Vagina (tissue), 2 donors: ENCODE results near the gene CEP85L. TPM values are rescaled to one million over a fixed set of nuclear protein-coding genes. Genes with fewer than 3 reads are reported as not detected.
"Not testable (repeated sequence)": the region's sequence is repeated elsewhere in the genome, so short reads cannot be mapped to it uniquely, and the experiment has no call there.

ENCODE experiments used
- DNase-seq, 2 donors: peaks; one replicate each; pipeline ENCODE4 v3.0.0-alpha.2; 2017; ENCODE audit errors: extremely low spot score in 2 of 2
- H3K27ac ChIP-seq: fragments of 200-600 bp; sonication (generic); one replicate; pipeline ENCODE4 v1.5.1; 2019
- H3K27me3 ChIP-seq: fragments of 200-600 bp; sonication (generic); one replicate; pipeline ENCODE4 v1.5.1; 2019
- H3K36me3 ChIP-seq, 2 donors: fragments of 200-600 bp; sonication (generic); one replicate each; pipeline ENCODE4 v1.5.1; 2017 to 2019
- H3K4me1 ChIP-seq: fragments of 200-600 bp; sonication (generic); one replicate; pipeline ENCODE4 v1.5.1; 2019
- H3K4me3 ChIP-seq, 2 donors: fragments of 200-600 bp; sonication (generic); 1 replicate in 1 of 2; 2 replicates in 1 of 2; pipeline ENCODE4 v1.5.1; 2016 to 2019
- H3K9me3 ChIP-seq: fragments of 200-600 bp; sonication (generic); one replicate; pipeline ENCODE4 v1.5.1; 2019
- POLR2A ChIP-seq, 2 donors: fragments of 450-650 bp; IDR thresholded peaks; one replicate each; pipeline ENCODE4 v1.6.1; 2017; ENCODE audit warnings: antibody characterized with exemption in 2 of 2, mild to moderate bottlenecking in 2 of 2, moderate library complexity in 2 of 2
- POLR2AphosphoS5 ChIP-seq, 2 donors: sonication (generic); formaldehyde crosslinking; IDR thresholded peaks; one replicate each; pipeline ENCODE4 v1.9.0; 2017; ENCODE audit warnings: antibody characterized with exemption in 2 of 2, mild to moderate bottlenecking in 2 of 2, low read depth in 1 of 2; ENCODE audit not compliant: insufficient read depth in 1 of 2
- intact Hi-C: fragments of 100-400 bp; cut with DNase I; formaldehyde crosslinking; loops from one replicate; pipeline ENCODE4 v1.15.1; 2023
- total RNA-seq: library from RNA; depleted of rRNA; stranded (reverse); fragments of >200 nt; gene quantifications from one replicate; pipeline ENCODE4 v1.2.3, GENCODE V29; 2016
- TF ChIP-seq, protein P1 (sequence below), 3 experiments: fragments of 450-650 bp in 2 of 3; fragments of 200-600 bp in 1 of 3; sonication (generic) in 1 of 3; IDR thresholded peaks; one replicate each; pipeline ENCODE4 v1.5.1; 2017 to 2019; ENCODE audit warnings: antibody characterized with exemption in 3 of 3, mild to moderate bottlenecking in 2 of 3, moderate library complexity in 2 of 3

Gene CEP85L
- total RNA-seq, 1 donor from 2014 or later = 11.8 TPM

DNA sequence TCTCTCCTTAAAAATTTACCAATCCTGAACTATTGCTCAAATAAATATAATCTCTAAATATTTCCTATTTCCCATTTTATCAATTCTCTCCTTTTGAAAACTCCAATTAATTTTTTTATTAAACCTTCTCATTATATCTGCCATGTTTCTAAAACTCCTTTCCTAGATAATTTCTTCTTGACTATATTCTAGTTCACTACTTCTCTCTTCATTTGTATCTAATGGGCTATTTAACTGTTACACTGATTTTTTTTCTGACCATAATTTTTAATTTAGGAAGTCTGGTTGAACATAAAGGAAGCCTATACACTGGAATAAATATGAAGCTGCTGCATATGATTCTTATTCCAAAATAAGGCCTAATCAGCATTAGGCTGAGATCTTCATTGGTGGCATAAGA, 199.6 kb downstream of the CEP85L start:
- TF ChIP-seq, protein P1, sequence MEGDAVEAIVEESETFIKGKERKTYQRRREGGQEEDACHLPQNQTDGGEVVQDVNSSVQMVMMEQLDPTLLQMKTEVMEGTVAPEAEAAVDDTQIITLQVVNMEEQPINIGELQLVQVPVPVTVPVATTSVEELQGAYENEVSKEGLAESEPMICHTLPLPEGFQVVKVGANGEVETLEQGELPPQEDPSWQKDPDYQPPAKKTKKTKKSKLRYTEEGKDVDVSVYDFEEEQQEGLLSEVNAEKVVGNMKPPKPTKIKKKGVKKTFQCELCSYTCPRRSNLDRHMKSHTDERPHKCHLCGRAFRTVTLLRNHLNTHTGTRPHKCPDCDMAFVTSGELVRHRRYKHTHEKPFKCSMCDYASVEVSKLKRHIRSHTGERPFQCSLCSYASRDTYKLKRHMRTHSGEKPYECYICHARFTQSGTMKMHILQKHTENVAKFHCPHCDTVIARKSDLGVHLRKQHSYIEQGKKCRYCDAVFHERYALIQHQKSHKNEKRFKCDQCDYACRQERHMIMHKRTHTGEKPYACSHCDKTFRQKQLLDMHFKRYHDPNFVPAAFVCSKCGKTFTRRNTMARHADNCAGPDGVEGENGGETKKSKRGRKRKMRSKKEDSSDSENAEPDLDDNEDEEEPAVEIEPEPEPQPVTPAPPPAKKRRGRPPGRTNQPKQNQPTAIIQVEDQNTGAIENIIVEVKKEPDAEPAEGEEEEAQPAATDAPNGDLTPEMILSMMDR (IDR thresholded peaks at IDR 0.05) = no peak
- intact Hi-C loops = no loop called here
- Histone ChIP-seq H3K4me3 (no peak overlapping the region), H3K36me3 (no peaks in the 10 kb centered on the region), H3K4me1 (no peaks in the 10 kb centered on the region), H3K27me3 (no peaks in the 10 kb centered on the region), H3K9me3 (peaks cover 34% of the 10 kb centered on the region), H3K27ac (no peak overlapping the region)
- DNase-seq = no peak

DNA sequence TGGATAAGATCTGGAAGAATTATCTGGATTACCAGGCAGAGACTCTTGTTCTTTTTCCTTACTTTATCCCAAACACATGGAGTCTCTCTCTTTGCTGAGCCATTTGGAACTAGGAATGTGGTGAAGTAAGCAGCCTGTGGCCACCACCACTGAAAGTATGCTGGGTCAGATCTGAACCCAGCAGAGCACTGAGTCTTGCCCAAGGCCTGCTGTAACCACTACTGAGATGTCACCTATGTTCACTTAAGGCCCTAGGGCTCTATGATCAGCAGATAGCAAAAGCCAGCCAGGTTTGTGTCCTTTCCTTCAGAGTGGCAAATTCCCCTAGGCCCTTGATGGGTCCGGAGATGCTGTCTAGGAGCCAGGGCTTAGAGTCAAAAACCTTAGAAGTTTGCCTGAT, 206.6 kb downstream of the CEP85L start:
- Histone ChIP-seq H3K36me3 (no peaks in the 10 kb centered on the region), H3K27ac (no peak overlapping the region), H3K27me3 (no peaks in the 10 kb centered on the region), H3K9me3 (peaks cover 13% of the 10 kb centered on the region), H3K4me3 (no peak overlapping the region), H3K4me1 (no peaks in the 10 kb centered on the region)
- intact Hi-C loops = no loop called here
- no peak for TF ChIP-seq POLR2AphosphoS5 (IDR thresholded peaks at IDR 0.05; ENCODE audit: insufficient read depth in 1 of 2, low read depth in 1 of 2)
- TF ChIP-seq POLR2A (IDR thresholded peaks at IDR 0.05) = no peak
- TF ChIP-seq, protein P1 (IDR thresholded peaks at IDR 0.05) = no peak
- no peak for DNase-seq

DNA sequence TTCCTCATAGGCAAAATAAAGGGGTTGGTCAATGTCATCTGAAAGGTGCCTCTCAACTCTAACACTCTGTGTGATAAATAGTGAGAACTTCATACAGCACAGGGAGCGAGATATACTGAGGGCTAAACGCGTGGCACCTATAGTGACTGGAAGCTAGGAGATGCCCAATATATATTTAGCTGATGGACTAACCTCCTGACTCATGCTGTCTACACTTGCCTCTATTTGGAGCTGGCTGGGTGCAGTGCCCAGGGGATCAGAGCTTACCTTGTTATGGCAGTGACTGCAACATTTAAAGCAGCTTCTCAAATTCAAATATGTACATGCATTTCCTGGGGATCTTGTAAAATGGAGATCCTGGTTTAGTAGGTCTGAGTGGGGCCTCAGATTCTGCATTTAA, 214.9 kb downstream of the CEP85L start:
- Histone ChIP-seq H3K36me3 (no peaks in the 10 kb centered on the region), H3K9me3 (peaks cover 4% of the 10 kb centered on the region), H3K4me1 (no peaks in the 10 kb centered on the region), H3K27me3 (no peaks in the 10 kb centered on the region), H3K4me3 (no peak overlapping the region), H3K27ac (no peak overlapping the region)
- no peak for TF ChIP-seq POLR2AphosphoS5 (IDR thresholded peaks at IDR 0.05; ENCODE audit: insufficient read depth in 1 of 2, low read depth in 1 of 2)
- TF ChIP-seq, protein P1 (IDR thresholded peaks at IDR 0.05) = no peak
- TF ChIP-seq POLR2A (IDR thresholded peaks at IDR 0.05) = no peak
- DNase-seq = no peak
- intact Hi-C loops = no loop called here

DNA sequence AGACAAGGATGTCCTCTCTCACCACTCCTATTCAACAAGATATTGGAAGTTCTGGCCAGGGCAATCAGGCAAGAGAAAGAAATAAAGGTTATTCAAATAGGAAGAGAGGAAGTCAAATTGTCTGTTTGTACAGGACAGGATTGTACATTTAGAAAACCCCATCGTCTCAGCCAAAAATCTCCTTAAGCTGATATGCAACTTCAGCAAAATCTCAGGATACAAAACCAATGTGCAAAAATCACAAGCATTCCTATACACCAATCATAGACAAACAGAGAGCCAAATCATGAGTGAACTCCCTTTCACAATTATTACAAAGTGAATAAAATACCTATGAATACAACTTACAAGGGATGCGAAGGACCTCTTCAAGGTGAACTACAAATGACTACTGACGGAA, 217.2 kb downstream of the CEP85L start:
- H3K4me1 ChIP-seq, intact Hi-C loops, H3K27me3 ChIP-seq, H3K9me3 ChIP-seq, H3K36me3 ChIP-seq, H3K4me3 ChIP-seq, H3K27ac ChIP-seq, DNase-seq: not testable (repeated sequence)

DNA sequence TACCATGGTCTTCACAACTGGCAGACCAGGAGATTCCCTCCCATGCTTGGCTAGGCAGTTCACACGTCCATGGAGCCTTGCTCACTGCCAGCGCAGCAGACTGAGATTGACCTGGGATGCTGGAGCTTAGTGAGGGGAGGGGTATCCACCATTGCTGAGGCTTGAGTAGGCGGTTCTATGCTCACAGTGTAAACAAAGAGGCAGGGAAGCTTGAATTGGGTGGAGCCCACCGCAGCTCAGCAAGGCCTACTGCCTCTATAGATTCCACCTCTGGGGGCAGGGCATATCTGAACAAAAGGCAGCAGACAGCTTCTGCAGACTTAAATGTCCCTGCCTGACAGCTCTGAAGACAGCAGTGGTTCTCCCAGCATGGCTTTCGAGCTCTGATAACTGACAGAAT, 230.1 kb downstream of the CEP85L start:
- H3K9me3 ChIP-seq, H3K4me1 ChIP-seq, H3K27me3 ChIP-seq, intact Hi-C loops, H3K36me3 ChIP-seq, H3K27ac ChIP-seq, H3K4me3 ChIP-seq, DNase-seq: not testable (repeated sequence)

DNA sequence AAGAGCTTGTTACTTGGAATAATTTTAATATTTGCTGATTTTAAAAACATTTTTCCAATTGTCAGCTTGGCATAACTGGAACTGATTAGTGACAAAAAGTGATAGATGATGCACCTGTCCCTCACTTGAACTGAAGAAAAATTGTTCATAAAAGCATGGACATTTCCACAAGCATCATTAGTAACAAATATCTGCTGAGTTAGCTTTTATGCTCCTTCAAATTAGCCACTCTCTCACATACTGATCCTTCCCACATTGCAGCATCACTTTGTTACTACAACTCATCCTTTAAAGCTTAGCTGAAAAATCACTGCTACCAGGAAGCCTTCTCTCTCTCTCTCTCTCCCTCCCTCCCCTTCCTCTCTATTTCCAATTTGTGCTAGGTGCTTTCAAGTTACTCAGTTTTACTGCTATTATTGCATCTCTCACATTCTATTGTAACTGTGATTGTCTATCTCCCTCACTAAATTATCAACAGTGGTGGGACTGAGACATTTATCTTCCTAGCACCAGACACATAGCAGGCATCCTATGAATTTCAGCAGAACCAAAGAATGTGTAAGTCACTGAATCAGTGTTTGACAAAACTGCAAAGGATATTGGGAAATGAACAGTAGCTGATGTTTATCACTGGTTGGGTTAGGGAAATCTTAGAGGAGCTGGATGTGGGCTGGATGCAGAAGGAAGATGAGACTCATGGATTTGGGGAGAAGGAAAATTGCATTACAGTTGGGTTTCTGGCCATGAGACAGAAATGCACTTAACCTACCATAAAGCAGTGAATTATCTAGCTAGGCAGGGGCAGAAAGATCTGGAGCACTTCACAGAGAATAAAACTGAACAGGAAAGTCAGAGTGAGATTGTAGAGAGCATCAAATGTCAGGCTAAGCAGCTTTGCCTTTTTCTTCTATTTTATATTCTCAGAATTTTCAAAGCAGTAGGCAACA, 231.7 kb downstream of the CEP85L start:
- no peak overlapping the region for H3K27ac ChIP-seq
- intact Hi-C loops = no loop called here
- no peaks in the 10 kb centered on the region for H3K36me3 ChIP-seq
- TF ChIP-seq POLR2A (IDR thresholded peaks at IDR 0.05) (no peak), POLR2AphosphoS5 (IDR thresholded peaks at IDR 0.05; ENCODE audit: insufficient read depth in 1 of 2, low read depth in 1 of 2) (no peak)
- TF ChIP-seq, protein P1 (IDR thresholded peaks at IDR 0.05) = no peak
- H3K9me3 ChIP-seq = no peaks in the 10 kb centered on the region
- H3K4me1 ChIP-seq = no peaks in the 10 kb centered on the region
- H3K27me3 ChIP-seq = no peaks in the 10 kb centered on the region
- DNase-seq = no peak
- H3K4me3 ChIP-seq = no peak overlapping the region
